HUES48 (cell line): ENCODE data around the gene UTF1.

ENCODE experiments used
- H3K27ac ChIP-seq: one replicate; pipeline ENCODE4 v1.7.0; 2013; ENCODE audit warnings: low read depth, low read length, inconsistent platforms
- H3K27me3 ChIP-seq: 2 replicates; pipeline ENCODE4 v1.6.1; 2013; ENCODE audit warnings: mild to moderate bottlenecking, low read length; ENCODE audit not compliant: control insufficient read depth, insufficient read depth
- H3K36me3 ChIP-seq: 2 replicates; pipeline ENCODE4 v1.6.1; 2013; ENCODE audit warnings: low read length; ENCODE audit not compliant: control insufficient read depth, insufficient read depth
- H3K4me1 ChIP-seq: 2 replicates; pipeline ENCODE4 v1.6.1; 2013; ENCODE audit warnings: mild to moderate bottlenecking, low read length; ENCODE audit not compliant: control insufficient read depth, insufficient read depth
- H3K4me3 ChIP-seq: 2 replicates; pipeline ENCODE4 v1.5.1; 2013; ENCODE audit warnings: mild to moderate bottlenecking, low read depth, low read length
- H3K9ac ChIP-seq: 2 replicates; pipeline ENCODE4 v1.6.1; 2013; ENCODE audit warnings: mild to moderate bottlenecking, low read depth, low read length, moderate library complexity
- H3K9me3 ChIP-seq: 2 replicates; pipeline ENCODE4 v1.6.1; 2013; ENCODE audit warnings: low read length; ENCODE audit not compliant: control insufficient read depth, insufficient read depth

UTF1 gene

GRCh38 chr10:133276100-133276434 is 46.0 kb downstream of the UTF1 start:
- Histone ChIP-seq H3K36me3 (peaks cover 18% of the 10 kb centered on the region), H3K27me3 (peaks cover 7% of the 10 kb centered on the region), H3K9me3 (no peaks in the 10 kb centered on the region), H3K4me1 (peaks cover 5% of the 10 kb centered on the region; the same call in 1 of the 2 replicates), H3K4me3 (peak overlapping the region; percentile 46), H3K27ac (no peak overlapping the region), H3K9ac (no peak overlapping the region)

- H3K27me3 ChIP-seq, result peaks cover 7% of the 10 kb centered on the region
- H3K4me1 ChIP-seq, result peaks cover 5% of the 10 kb centered on the region; the same call in 1 of the 2 replicates
- H3K4me3 ChIP-seq, result peak within 1 kb of the TSS; percentile 46
- no peak within 1 kb of the TSS for H3K9ac ChIP-seq
- H3K27ac ChIP-seq, result no peak within 1 kb of the TSS
- no peaks in the 10 kb centered on the region for H3K9me3 ChIP-seq
- peaks cover 18% of the 10 kb centered on the region for H3K36me3 ChIP-seq
Measured at GRCh38 chr10:133276435-133277201, 46.6 kb downstream of the UTF1 start, which contains the start of gene ADAM8. ADAM8 (minus strand) TSS chr10:133276868; CDS start chr10:133276817, 51 bp downstream.

GRCh38 chr10:133277277-133277992 is 47.4 kb downstream of the UTF1 start:
- no peaks in the 10 kb centered on the region for H3K9me3 ChIP-seq
- H3K4me1 ChIP-seq, result peaks cover 5% of the 10 kb centered on the region; the same call in 1 of the 2 replicates
- H3K9ac ChIP-seq, result no peak overlapping the region

GRCh38 chr10:133277993-133278576 is 48.1 kb downstream of the UTF1 start:
- peaks cover 7% of the 10 kb centered on the region for H3K27me3 ChIP-seq
- no peaks in the 10 kb centered on the region for H3K9me3 ChIP-seq
- peaks cover 5% of the 10 kb centered on the region; the same call in 1 of the 2 replicates for H3K4me1 ChIP-seq
- no peak overlapping the region for H3K9ac ChIP-seq
- no peak overlapping the region for H3K4me3 ChIP-seq
- H3K27ac ChIP-seq, result no peak overlapping the region
- peaks cover 32% of the 10 kb centered on the region for H3K36me3 ChIP-seq

More at GRCh38 chr10:133277277-133277992, 47.4 kb downstream of the UTF1 start:
- H3K4me3 ChIP-seq, result peak overlapping the region; percentile 46; the same call in 1 of the 2 replicates
- H3K27ac ChIP-seq, result no peak overlapping the region
- H3K27me3 ChIP-seq, result peaks cover 7% of the 10 kb centered on the region
- H3K36me3 ChIP-seq, result peaks cover 25% of the 10 kb centered on the region

- peaks cover 7% of the 10 kb centered on the region for H3K27me3 ChIP-seq
- peaks cover 5% of the 10 kb centered on the region; the same call in 1 of the 2 replicates for H3K4me1 ChIP-seq
- H3K27ac ChIP-seq, result no peak overlapping the region
- no peaks in the 10 kb centered on the region for H3K9me3 ChIP-seq
- H3K4me3 ChIP-seq, result no peak overlapping the region
- H3K36me3 ChIP-seq, result peaks cover 38% of the 10 kb centered on the region
- no peak overlapping the region for H3K9ac ChIP-seq
Measured at GRCh38 chr10:133278577-133279265, 48.7 kb downstream of the UTF1 start.

GRCh38 chr10:133279326-133280226 is 49.6 kb downstream of the UTF1 start:
- Histone ChIP-seq H3K27ac (no peak overlapping the region), H3K9ac (no peak overlapping the region), H3K9me3 (no peaks in the 10 kb centered on the region), H3K27me3 (peaks cover 7% of the 10 kb centered on the region), H3K4me1 (peaks cover 5% of the 10 kb centered on the region; the same call in 1 of the 2 replicates), H3K4me3 (no peak overlapping the region), H3K36me3 (peaks cover 47% of the 10 kb centered on the region)

- Histone ChIP-seq H3K4me1 (peaks cover 5% of the 10 kb centered on the region; the same call in 1 of the 2 replicates), H3K4me3 (no peak overlapping the region), H3K27ac (no peak overlapping the region), H3K36me3 (peaks cover 56% of the 10 kb centered on the region), H3K9ac (no peak overlapping the region), H3K9me3 (no peaks in the 10 kb centered on the region), H3K27me3 (peaks cover 7% of the 10 kb centered on the region)
Measured at GRCh38 chr10:133280391-133281059, 50.5 kb downstream of the UTF1 start.

GRCh38 chr10:133281084-133281483 is 51.1 kb downstream of the UTF1 start:
- H3K9me3 ChIP-seq, result no peaks in the 10 kb centered on the region
- no peak overlapping the region for H3K4me3 ChIP-seq
- peaks cover 3% of the 10 kb centered on the region; the same call in 1 of the 2 replicates for H3K4me1 ChIP-seq
- peaks cover 62% of the 10 kb centered on the region for H3K36me3 ChIP-seq
- H3K27ac ChIP-seq, result no peak overlapping the region
- peaks cover 4% of the 10 kb centered on the region for H3K27me3 ChIP-seq
- no peak overlapping the region for H3K9ac ChIP-seq
